OCI-LY1 (cell line): ENCODE data around the gene ADAMTS10.

Experiments used
- H2AFZ ChIP-seq: fragments of 200-600 bp; sonication (generic), shearing (Covaris generic); 2 replicates; pipeline ENCODE4 v1.6.0; 2014; ENCODE audit warnings: antibody characterized with exemption, mild to moderate bottlenecking, low read length
- H3F3A ChIP-seq: fragments of 200-600 bp; sonication (generic), shearing (Covaris generic); 2 replicates; pipeline ENCODE4 v1.6.0; 2014; ENCODE audit warnings: mild to moderate bottlenecking, antibody characterized with exemption, low read length, moderate library complexity; ENCODE audit not compliant: insufficient read depth
- H3K27ac ChIP-seq: fragments of 200-600 bp; sonication (generic); 2 replicates; pipeline ENCODE4 v1.5.1; 2014; ENCODE audit warnings: low read length, mixed run types, mild to moderate bottlenecking, low read depth; ENCODE audit not compliant: poor library complexity, severe bottlenecking
- H3K27me3 ChIP-seq: fragments of 200-600 bp; sonication (generic); 2 replicates; pipeline ENCODE4 v1.6.0; 2014; ENCODE audit warnings: antibody characterized with exemption, mild to moderate bottlenecking, low read length, moderate library complexity; ENCODE audit not compliant: insufficient read depth
- H3K36me3 ChIP-seq: fragments of 200-600 bp; sonication (generic); 2 replicates; pipeline ENCODE4 v1.6.1; 2014; ENCODE audit warnings: mild to moderate bottlenecking, antibody characterized with exemption, low read length, moderate library complexity, mixed read lengths; ENCODE audit not compliant: insufficient read depth
- H3K4me1 ChIP-seq: fragments of 200-600 bp; sonication (generic); 2 replicates; pipeline ENCODE4 v1.5.1; 2014; ENCODE audit warnings: mild to moderate bottlenecking, low read length, moderate library complexity; ENCODE audit not compliant: insufficient read depth, severe bottlenecking
- H3K4me2 ChIP-seq: fragments of 200-600 bp; sonication (generic), shearing (Covaris generic); 2 replicates; pipeline ENCODE4 v1.6.1; 2014; ENCODE audit warnings: low read length
- H3K4me3 ChIP-seq: fragments of 200-600 bp; sonication (generic); 2 replicates; pipeline ENCODE4 v1.5.1; 2014; ENCODE audit warnings: low read length, low read depth, mild to moderate bottlenecking, mixed read lengths; ENCODE audit not compliant: poor library complexity, severe bottlenecking
- H3K79me2 ChIP-seq: fragments of 200-600 bp; shearing (Covaris generic); 2 replicates; pipeline ENCODE4 v1.6.1; 2016; ENCODE audit warnings: mixed run types, low read length, mixed read lengths; ENCODE audit not compliant: insufficient read depth
- H3K9ac ChIP-seq: fragments of 200-600 bp; sonication (generic), shearing (Covaris generic); 2 replicates; pipeline ENCODE4 v1.6.1; 2014; ENCODE audit warnings: mild to moderate bottlenecking, low read length, mixed read lengths
- H3K9me2 ChIP-seq: fragments of 200-600 bp; sonication (generic), shearing (Covaris generic); 2 replicates; pipeline ENCODE4 v1.6.1; 2014; ENCODE audit warnings: low read depth, mild to moderate bottlenecking, low read length, mixed read lengths
- H3K9me3 ChIP-seq: fragments of 200-600 bp; shearing (Covaris generic); 2 replicates; pipeline ENCODE4 v1.6.1; 2014; ENCODE audit warnings: low read length, mixed read lengths
- H4K20me1 ChIP-seq: fragments of 200-600 bp; sonication (generic), shearing (Covaris generic); 2 replicates; pipeline ENCODE4 v1.6.0; 2016; ENCODE audit warnings: mild to moderate bottlenecking, low read length; ENCODE audit not compliant: insufficient read depth
- EZH2 ChIP-seq: fragments of 200-600 bp; sonication (generic), shearing (Covaris generic); IDR thresholded peaks from 2 replicates; pipeline ENCODE4 v1.8.0; 2017; ENCODE audit warnings: borderline replicate concordance, mixed run types, mild to moderate bottlenecking, antibody characterized with exemption, low read length, moderate library complexity, mixed read lengths
- TF ChIP-seq, protein P1 (sequence below): fragments of 200-600 bp; sonication (generic), shearing (Covaris generic); IDR thresholded peaks from 2 replicates; pipeline ENCODE4 v1.5.1; 2017; ENCODE audit warnings: mild to moderate bottlenecking, antibody characterized with exemption, low read length, moderate library complexity, mixed read lengths

Gene ADAMTS10

DNA sequence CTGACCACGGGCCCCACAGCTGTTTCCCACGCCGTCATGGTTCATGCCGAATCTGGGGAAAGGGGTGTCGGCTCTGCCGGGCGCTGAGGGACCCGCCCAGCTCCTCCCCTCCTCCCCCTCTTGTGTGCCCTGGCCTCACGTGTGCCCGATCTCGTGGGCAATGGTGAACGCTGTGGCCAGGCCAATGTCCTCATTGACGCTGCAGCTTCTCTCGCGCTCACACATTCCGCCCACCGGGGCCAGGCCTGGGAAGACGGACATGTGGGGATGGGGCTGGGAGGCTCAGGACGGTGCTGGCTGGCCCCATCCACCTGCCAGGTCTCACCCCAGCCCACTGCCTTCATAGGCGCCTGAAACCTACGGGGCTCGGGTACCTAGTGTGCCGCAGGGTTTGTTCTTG lies 14.3 kb downstream of the ADAMTS10 start:
- Histone ChIP-seq H3K4me2 (no peak overlapping the region), H3K27me3 (no peaks in the 10 kb centered on the region; the same call in 1 of the 2 replicates), H3K9me2 (no peaks in the 10 kb centered on the region), H3K36me3 (no peaks in the 10 kb centered on the region), H3K79me2 (no peaks in the 10 kb centered on the region), H3F3A (no peaks in the 10 kb centered on the region), H3K4me1 (no peaks in the 10 kb centered on the region), H2AFZ (no peak overlapping the region), H3K4me3 (no peak overlapping the region), H3K9ac (no peak overlapping the region), H3K9me3 (0 out of 2 replicates have a peak, but pooled peaks cover 3% of the 10 kb centered on the region), H3K27ac (no peak overlapping the region), H4K20me1 (no peaks in the 10 kb centered on the region)
- TF ChIP-seq, protein P1, sequence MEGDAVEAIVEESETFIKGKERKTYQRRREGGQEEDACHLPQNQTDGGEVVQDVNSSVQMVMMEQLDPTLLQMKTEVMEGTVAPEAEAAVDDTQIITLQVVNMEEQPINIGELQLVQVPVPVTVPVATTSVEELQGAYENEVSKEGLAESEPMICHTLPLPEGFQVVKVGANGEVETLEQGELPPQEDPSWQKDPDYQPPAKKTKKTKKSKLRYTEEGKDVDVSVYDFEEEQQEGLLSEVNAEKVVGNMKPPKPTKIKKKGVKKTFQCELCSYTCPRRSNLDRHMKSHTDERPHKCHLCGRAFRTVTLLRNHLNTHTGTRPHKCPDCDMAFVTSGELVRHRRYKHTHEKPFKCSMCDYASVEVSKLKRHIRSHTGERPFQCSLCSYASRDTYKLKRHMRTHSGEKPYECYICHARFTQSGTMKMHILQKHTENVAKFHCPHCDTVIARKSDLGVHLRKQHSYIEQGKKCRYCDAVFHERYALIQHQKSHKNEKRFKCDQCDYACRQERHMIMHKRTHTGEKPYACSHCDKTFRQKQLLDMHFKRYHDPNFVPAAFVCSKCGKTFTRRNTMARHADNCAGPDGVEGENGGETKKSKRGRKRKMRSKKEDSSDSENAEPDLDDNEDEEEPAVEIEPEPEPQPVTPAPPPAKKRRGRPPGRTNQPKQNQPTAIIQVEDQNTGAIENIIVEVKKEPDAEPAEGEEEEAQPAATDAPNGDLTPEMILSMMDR = no peak
- no peak for TF ChIP-seq EZH2

DNA sequence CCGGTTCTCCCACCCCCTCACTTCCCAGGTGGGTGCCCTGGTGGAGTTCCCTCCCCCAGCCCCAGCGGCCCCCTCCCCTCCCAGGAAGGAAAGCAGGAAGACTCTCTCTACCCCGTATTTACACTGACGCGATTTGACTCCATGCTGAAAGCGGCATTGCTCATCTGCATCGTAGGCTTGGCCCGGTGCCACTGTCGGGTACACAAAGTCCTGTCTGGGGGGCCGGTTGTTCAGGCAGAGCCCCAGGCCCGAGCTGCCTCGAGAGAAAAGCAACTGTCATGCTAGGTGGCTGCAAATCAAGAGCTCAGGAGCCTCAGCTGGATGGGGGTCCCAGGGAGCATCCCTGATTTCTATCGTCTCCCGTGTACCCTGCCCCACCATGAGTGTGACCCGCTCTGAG lies 14.9 kb downstream of the ADAMTS10 start:
- no peak overlapping the region for H3K27ac ChIP-seq
- no peaks in the 10 kb centered on the region; the same call in 1 of the 2 replicates for H3K27me3 ChIP-seq
- H3K9me2 ChIP-seq = no peaks in the 10 kb centered on the region
- no peaks in the 10 kb centered on the region for H3K4me1 ChIP-seq
- H3K4me3 ChIP-seq = no peak overlapping the region
- H3K79me2 ChIP-seq = no peaks in the 10 kb centered on the region
- 0 out of 2 replicates have a peak, but pooled peaks cover 3% of the 10 kb centered on the region for H3K9me3 ChIP-seq
- no peaks in the 10 kb centered on the region for H3K36me3 ChIP-seq
- H3K9ac ChIP-seq = no peak overlapping the region
- H3K4me2 ChIP-seq = no peak overlapping the region
- TF ChIP-seq, protein P1 = no peak
- TF ChIP-seq EZH2 = no peak
- no peaks in the 10 kb centered on the region for H4K20me1 ChIP-seq
- H2AFZ ChIP-seq = no peak overlapping the region
- H3F3A ChIP-seq = no peaks in the 10 kb centered on the region

DNA sequence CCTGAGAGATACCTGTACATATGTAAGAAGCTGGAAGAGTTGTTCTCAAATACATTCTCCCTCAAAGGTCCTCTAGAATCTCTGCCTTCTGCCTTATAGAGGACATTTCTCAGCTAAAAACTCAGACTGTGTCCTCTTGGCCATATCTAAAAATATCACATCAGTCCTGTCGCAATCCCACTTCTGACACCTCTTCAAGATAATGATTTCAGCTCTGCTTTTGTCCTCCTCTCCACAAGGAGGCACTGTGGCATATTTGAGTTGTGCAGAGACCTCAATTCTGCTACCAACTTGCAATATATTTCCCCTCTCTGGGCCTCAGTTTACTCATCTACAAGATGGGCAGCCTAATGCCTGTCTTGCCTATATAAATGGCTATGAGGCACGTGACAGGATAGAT lies 16.6 kb downstream of the ADAMTS10 start:
- Histone ChIP-seq H3K4me3 (no peak overlapping the region), H3K9ac (no peak overlapping the region), H3K9me2 (no peaks in the 10 kb centered on the region), H3K4me2 (no peak overlapping the region), H3F3A (no peaks in the 10 kb centered on the region), H3K27ac (no peak overlapping the region), H2AFZ (no peak overlapping the region), H3K9me3 (0 out of 2 replicates have a peak, but pooled peaks cover 3% of the 10 kb centered on the region), H3K36me3 (no peaks in the 10 kb centered on the region), H3K27me3 (no peaks in the 10 kb centered on the region; the same call in 1 of the 2 replicates), H3K4me1 (no peaks in the 10 kb centered on the region), H4K20me1 (no peaks in the 10 kb centered on the region), H3K79me2 (no peaks in the 10 kb centered on the region)
- no peak for TF ChIP-seq EZH2
- TF ChIP-seq, protein P1 = no peak
